Fibroblast of pulmonary artery (primary cell): Measurements from ENCODE around the gene C17orf67.

Experiments used
- DNase-seq: peaks from one replicate; pipeline ENCODE4 v3.0.0-alpha.2; 2010; ENCODE audit warnings: low read depth
- H3K4me3 ChIP-seq: replicated peaks from 2 replicates; pipeline ENCODE4 v1.5.1; 2011; ENCODE audit warnings: low read depth, mild to moderate bottlenecking, control low read depth, low read length, moderate library complexity
- CTCF ChIP-seq: IDR thresholded peaks from 2 replicates; pipeline ENCODE4 v1.5.1; 2011; ENCODE audit warnings: mild to moderate bottlenecking, control low read depth, low read length, inconsistent platforms; ENCODE audit errors: missing control alignments

C17orf67 gene

GRCh38 chr17:56819431-56820145 lies 14.1 kb downstream of the C17orf67 start:
- peak; percentile 81 for TF ChIP-seq CTCF
- no peak overlapping the region for H3K4me3 ChIP-seq

GRCh38 chr17:56819030-56819429 lies 14.7 kb downstream of the C17orf67 start:
- no peak for DNase-seq
- TF ChIP-seq CTCF, result no peak
- H3K4me3 ChIP-seq, result no peak overlapping the region

More at GRCh38 chr17:56819431-56820145, 14.1 kb downstream of the C17orf67 start:
- DNase-seq, result peak; percentile 81

DNA sequence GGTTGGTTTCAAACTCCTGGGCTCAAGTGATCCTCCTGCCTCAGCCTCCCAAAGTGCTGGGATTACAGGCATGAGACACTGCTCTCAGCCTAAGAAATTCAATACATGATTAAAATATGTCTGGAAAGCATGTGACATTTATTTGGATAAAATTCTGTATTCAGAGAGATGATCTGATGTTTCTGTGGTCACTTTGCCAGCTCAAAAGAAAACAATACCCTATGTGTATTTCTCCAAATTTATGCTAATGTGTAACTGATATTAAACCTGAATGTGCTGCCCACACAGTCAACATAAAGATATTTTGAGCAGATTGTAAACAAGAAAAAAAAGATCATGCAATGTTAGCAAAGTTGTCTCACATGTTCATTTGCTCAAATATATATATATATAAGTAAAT lies 16.7 kb downstream of the C17orf67 start:
- TF ChIP-seq CTCF, result no peak
- no peak overlapping the region for H3K4me3 ChIP-seq
- no peak for DNase-seq

DNA sequence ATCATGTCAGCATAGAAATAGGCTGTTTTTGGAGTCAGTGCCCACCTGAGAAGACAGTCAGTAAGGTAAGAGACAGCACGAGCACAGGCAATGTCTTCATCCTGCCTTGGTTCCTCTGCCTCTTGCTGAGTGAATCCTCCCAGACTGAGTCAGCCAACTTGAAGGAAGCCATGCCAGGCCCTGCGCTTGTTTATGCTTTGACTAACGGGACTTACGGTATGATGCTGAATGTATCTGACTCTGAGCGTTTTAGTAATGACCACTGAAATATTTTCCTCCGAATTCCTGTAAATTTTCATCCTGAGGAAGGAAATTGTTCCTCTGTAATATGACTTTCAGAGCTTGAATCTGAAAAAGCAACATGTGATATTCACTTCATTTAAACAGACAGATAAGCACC lies 18.0 kb downstream of the C17orf67 start:
- DNase-seq, result peak; percentile 29
- TF ChIP-seq CTCF, result no peak
- no peak overlapping the region for H3K4me3 ChIP-seq

DNA sequence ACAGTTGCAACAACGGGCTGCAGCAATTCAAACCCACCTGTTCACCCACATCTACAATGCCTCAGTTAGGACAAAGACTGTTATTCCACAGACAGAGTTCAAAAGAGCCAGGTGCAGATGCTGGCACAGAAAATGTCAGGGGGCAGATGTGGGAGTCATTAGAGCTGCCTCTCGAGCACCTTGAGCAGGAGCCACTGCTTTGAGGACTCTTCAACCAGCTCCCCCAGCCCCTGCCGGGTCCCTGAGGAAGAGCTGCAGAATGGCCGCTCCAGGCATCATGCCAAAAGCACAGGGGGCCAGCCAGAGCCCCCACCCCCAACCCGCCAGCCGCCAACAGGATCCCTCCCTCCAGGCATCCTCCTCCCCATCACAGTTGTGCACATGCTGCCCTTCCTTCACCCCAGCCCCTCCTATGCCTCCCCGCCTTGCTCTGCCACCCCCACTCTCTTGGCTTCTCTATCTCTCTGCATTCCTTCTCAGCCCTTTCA lies 20.8 kb downstream of the C17orf67 start:
- no peak overlapping the region for H3K4me3 ChIP-seq
- TF ChIP-seq CTCF, result no peak
- no peak for DNase-seq

DNA sequence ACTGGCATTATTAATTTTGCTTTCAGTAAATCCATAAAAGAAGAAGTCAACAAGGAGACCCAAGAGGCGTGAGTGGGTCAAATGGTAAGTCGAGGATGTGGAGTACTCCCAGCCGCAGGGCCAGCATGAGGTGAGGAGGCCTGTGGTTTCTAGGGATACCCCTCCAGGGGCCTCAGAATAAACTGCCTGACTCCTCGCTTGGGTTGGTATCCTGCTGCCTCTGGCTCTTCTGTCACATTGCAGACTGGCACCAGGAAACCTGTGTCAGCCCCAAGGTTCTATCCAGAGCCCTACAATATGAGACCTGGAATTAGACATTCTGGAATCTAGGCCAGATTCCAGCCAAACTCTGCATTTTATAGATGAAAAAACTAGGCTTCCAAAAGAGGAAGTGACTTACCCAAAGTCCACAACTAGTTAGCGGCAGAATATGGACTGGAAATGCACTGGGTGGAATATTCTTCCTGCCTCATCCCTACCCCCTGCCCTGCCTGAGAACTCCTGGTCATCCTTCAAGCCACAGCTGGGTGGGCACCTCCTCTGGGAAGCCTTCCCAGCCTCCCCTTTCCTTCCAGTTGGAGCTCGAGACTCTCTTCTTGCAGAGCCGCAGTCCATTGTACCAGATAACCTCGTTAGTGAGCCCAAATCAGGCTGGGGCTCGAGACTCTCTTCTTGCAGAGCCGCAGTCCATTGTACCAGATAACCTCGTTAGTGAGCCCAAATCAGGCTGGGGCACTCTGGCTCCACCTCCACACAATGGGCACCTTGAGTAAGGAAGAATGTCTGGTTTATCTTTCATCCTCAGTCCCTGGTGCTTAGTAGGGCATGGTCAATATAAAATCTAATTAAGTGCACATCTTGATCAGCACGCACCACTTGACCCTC lies 22.6 kb downstream of the C17orf67 start:
- H3K4me3 ChIP-seq, result no peak overlapping the region
- DNase-seq, result no peak

More for the DNA sequence above, 22.6 kb downstream of the C17orf67 start:
- TF ChIP-seq CTCF, result no peak
